ENCODE results near the gene MINDY3. TPM values are rescaled to one million over a fixed set of nuclear protein-coding genes. Genes with fewer than 3 reads are reported as not detected.

MINDY3 gene
- total RNA-seq, 1 experiment from 2014 or later, result 14.9 TPM

DNA sequence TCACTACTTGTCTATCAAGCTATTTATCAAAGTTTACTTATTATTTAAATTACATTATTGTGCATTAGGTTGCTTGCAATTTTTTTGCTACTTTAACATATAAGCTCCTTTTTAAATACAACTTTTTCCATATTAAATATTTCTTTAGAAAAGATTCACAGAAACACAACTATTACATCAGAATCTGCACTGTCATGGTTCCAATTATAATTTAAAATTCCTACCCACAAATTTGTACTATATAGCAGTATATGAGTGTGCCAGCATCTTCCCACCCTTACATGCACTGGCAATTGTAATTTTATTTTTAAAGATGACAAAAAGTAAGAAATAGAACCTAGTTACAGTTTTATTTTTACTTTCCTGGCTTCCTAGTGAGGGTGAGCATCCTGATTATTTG lies 15.8 kb downstream of the MINDY3 start:
- no peak overlapping the region for H3K56ac ChIP-seq (ENCODE audit: insufficient read length, low read depth, low read length)
- H2AK5ac ChIP-seq (ENCODE audit: insufficient read length, low read length), result no peak overlapping the region
- no peak overlapping the region for H4K8ac ChIP-seq (replicated peaks; ENCODE audit: insufficient read length, low read depth, low read length)
- no peak overlapping the region for H2BK12ac ChIP-seq (ENCODE audit: insufficient read length, low read depth, low read length)
- TF ChIP-seq, protein P1, sequence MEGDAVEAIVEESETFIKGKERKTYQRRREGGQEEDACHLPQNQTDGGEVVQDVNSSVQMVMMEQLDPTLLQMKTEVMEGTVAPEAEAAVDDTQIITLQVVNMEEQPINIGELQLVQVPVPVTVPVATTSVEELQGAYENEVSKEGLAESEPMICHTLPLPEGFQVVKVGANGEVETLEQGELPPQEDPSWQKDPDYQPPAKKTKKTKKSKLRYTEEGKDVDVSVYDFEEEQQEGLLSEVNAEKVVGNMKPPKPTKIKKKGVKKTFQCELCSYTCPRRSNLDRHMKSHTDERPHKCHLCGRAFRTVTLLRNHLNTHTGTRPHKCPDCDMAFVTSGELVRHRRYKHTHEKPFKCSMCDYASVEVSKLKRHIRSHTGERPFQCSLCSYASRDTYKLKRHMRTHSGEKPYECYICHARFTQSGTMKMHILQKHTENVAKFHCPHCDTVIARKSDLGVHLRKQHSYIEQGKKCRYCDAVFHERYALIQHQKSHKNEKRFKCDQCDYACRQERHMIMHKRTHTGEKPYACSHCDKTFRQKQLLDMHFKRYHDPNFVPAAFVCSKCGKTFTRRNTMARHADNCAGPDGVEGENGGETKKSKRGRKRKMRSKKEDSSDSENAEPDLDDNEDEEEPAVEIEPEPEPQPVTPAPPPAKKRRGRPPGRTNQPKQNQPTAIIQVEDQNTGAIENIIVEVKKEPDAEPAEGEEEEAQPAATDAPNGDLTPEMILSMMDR (conservative IDR thresholded peaks at IDR 0.05), result no peak
- no peak overlapping the region for H2AFZ ChIP-seq (ENCODE audit: low read length)
- H3K4me2 ChIP-seq (ENCODE audit: insufficient read depth, insufficient read length, low read length), result no peak overlapping the region
- no peak overlapping the region for H4K91ac ChIP-seq (ENCODE audit: insufficient read length, low read depth, low read length)
- no peaks in the 10 kb centered on the region for H3K79me2 ChIP-seq (ENCODE audit: insufficient read depth, low read length)
- H3K18ac ChIP-seq (ENCODE audit: insufficient read length, low read depth, low read length), result no peak overlapping the region
- H4K5ac ChIP-seq (ENCODE audit: insufficient read length, low read depth, low read length), result no peak overlapping the region
- H3K27me3 ChIP-seq (ENCODE audit: insufficient read depth, low read length), result no peaks in the 10 kb centered on the region
- no peaks in the 10 kb centered on the region for H4K20me1 ChIP-seq (ENCODE audit: control insufficient read depth, insufficient read depth, insufficient read length)
- no peak overlapping the region for H2BK5ac ChIP-seq (ENCODE audit: insufficient read length, low read length)
- H3K14ac ChIP-seq (ENCODE audit: insufficient read depth, low read length), result no peak overlapping the region
- no peaks in the 10 kb centered on the region for H3K79me1 ChIP-seq (ENCODE audit: insufficient read depth, low read depth, low read length, poor library complexity, severe bottlenecking)
- no peak overlapping the region for H3K9ac ChIP-seq (ENCODE audit: extremely low read depth, insufficient read length, low read length)
- no peaks in the 10 kb centered on the region for H3K4me1 ChIP-seq (ENCODE audit: insufficient read depth, low read length)
- no peak overlapping the region for H2BK15ac ChIP-seq (ENCODE audit: low read depth, low read length)
- no peak overlapping the region for H3K23ac ChIP-seq (ENCODE audit: insufficient read length, low read depth, low read length)
- no peak overlapping the region for H3T11ph ChIP-seq (ENCODE audit: low read length)
- H3K23me2 ChIP-seq (ENCODE audit: insufficient read length, low read depth, low read length, poor library complexity, severe bottlenecking), result no peaks in the 10 kb centered on the region
- no peak overlapping the region for H2BK120ac ChIP-seq (ENCODE audit: low read depth, low read length, poor library complexity, severe bottlenecking)
- DNase-seq, result no peak
- no peaks in the 10 kb centered on the region for H3K9me3 ChIP-seq (ENCODE audit: control insufficient read depth, low read depth, low read length)
- no peaks in the 10 kb centered on the region for H3K4me1 Mint-ChIP-seq
- H3K27ac Mint-ChIP-seq, result no peak overlapping the region
- H3K36me3 Mint-ChIP-seq (ENCODE audit: insufficient read depth in 1 of 3, low read depth in 3 of 3), result peaks cover 0 to 4% (median 0%) of the 10 kb centered on the region in 3 experiments; a peak in 2 of 7 replicates
- no peak overlapping the region for H3K4me3 Mint-ChIP-seq
- no peak overlapping the region for H3K4ac ChIP-seq (ENCODE audit: low read depth, low read length)
- H3K27ac ChIP-seq (ENCODE audit: insufficient read length, low read depth, low read length), result no peak overlapping the region
- H3K9me3 Mint-ChIP-seq, result peaks cover 0 to 3% of the 10 kb centered on the region in 2 experiments; a peak in 2 of 5 replicates
- H2BK20ac ChIP-seq (ENCODE audit: low read depth, low read length, poor library complexity, severe bottlenecking), result no peak overlapping the region
- no peaks in the 10 kb centered on the region for H3K27me3 Mint-ChIP-seq (ENCODE audit: low read depth)
